ENCODE results near the gene VPS26A. TPM values are rescaled to one million over a fixed set of nuclear protein-coding genes. Genes with fewer than 3 reads are reported as not detected.
A peak's percentile ranks its signal among the peaks of the same experiment; 100 is the strongest.
"Not testable (repeated sequence)": the region's sequence is repeated elsewhere in the genome, so short reads cannot be mapped to it uniquely, and the experiment has no call there.

VPS26A gene
- total RNA-seq, 1 experiment from 2014 or later, result 37.4 TPM

DNA sequence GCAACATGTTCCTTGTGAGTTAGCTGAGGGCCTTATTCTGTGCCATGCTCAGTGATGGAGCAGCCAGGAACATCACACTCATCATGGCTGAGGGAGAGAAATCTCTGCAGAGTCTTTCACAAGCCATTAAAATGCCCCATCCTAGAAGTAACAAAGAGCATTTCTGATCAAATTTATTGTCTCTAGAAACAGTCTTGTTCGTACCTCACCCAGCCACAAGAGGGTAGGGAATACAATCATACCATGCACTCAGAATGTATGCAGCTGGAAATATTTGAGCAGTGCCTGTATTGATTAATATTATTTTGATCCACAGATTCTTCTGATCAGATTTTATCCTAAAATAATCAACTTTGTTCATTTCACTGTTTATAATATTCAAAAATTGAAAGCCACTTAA lies 17.3 kb downstream of the VPS26A start:
- no peaks in the 10 kb centered on the region for H3K4me1 Mint-ChIP-seq
- ChIA-PET POLR2A (no interaction called here), CTCF (no interaction called here)
- H3K9me3 Mint-ChIP-seq, result no peaks in the 10 kb centered on the region
- TF ChIP-seq ZNF263 (CRISPR knock-in tag; IDR thresholded peaks at IDR 0.05; ENCODE audit: low read depth) (no peak), NR1H2 (CRISPR knock-in tag; IDR thresholded peaks at IDR 0.05) (no peak), SMAD3 (CRISPR knock-in tag; IDR thresholded peaks at IDR 0.05; ENCODE audit: borderline replicate concordance) (no peak), ZNF232 (CRISPR knock-in tag; IDR thresholded peaks at IDR 0.05) (no peak), NFATC4 (CRISPR knock-in tag; IDR thresholded peaks at IDR 0.05) (no peak), HMGA2 (CRISPR knock-in tag; IDR thresholded peaks at IDR 0.05) (no peak), ZNF219 (CRISPR knock-in tag; IDR thresholded peaks at IDR 0.05; ENCODE audit: borderline replicate concordance) (no peak), ZNF138 (CRISPR knock-in tag; conservative IDR thresholded peaks at IDR 0.05) (no peak), PRRX2 (CRISPR knock-in tag; IDR thresholded peaks at IDR 0.05) (no peak), ELF4 (CRISPR knock-in tag; IDR thresholded peaks at IDR 0.05; ENCODE audit: low read depth) (no peak), ZNF396 (CRISPR knock-in tag; IDR thresholded peaks at IDR 0.05; ENCODE audit: borderline replicate concordance) (no peak), TCF7 (CRISPR knock-in tag; IDR thresholded peaks at IDR 0.05; ENCODE audit: low read depth) (no peak), KAT7 (CRISPR knock-in tag; IDR thresholded peaks at IDR 0.05; ENCODE audit: borderline replicate concordance) (no peak), MXD4 (CRISPR knock-in tag; IDR thresholded peaks at IDR 0.05; ENCODE audit: borderline replicate concordance) (no peak)
- TF ChIP-seq, protein P1, sequence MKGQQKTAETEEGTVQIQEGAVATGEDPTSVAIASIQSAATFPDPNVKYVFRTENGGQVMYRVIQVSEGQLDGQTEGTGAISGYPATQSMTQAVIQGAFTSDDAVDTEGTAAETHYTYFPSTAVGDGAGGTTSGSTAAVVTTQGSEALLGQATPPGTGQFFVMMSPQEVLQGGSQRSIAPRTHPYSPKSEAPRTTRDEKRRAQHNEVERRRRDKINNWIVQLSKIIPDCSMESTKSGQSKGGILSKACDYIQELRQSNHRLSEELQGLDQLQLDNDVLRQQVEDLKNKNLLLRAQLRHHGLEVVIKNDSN (CRISPR knock-in tag; IDR thresholded peaks at IDR 0.05), result no peak
- TF ChIP-seq, protein P2, sequence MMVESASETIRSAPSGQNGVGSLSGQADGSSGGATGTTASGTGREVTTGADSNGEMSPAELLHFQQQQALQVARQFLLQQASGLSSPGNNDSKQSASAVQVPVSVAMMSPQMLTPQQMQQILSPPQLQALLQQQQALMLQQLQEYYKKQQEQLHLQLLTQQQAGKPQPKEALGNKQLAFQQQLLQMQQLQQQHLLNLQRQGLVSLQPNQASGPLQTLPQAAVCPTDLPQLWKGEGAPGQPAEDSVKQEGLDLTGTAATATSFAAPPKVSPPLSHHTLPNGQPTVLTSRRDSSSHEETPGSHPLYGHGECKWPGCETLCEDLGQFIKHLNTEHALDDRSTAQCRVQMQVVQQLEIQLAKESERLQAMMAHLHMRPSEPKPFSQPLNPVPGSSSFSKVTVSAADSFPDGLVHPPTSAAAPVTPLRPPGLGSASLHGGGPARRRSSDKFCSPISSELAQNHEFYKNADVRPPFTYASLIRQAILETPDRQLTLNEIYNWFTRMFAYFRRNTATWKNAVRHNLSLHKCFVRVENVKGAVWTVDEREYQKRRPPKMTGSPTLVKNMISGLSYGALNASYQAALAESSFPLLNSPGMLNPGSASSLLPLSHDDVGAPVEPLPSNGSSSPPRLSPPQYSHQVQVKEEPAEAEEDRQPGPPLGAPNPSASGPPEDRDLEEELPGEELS (CRISPR knock-in tag; IDR thresholded peaks at IDR 0.05), result no peak
- TF ChIP-seq, protein P3, sequence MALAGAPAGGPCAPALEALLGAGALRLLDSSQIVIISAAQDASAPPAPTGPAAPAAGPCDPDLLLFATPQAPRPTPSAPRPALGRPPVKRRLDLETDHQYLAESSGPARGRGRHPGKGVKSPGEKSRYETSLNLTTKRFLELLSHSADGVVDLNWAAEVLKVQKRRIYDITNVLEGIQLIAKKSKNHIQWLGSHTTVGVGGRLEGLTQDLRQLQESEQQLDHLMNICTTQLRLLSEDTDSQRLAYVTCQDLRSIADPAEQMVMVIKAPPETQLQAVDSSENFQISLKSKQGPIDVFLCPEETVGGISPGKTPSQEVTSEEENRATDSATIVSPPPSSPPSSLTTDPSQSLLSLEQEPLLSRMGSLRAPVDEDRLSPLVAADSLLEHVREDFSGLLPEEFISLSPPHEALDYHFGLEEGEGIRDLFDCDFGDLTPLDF (CRISPR knock-in tag; IDR thresholded peaks at IDR 0.05), result no peak
- TF ChIP-seq, protein P4, sequence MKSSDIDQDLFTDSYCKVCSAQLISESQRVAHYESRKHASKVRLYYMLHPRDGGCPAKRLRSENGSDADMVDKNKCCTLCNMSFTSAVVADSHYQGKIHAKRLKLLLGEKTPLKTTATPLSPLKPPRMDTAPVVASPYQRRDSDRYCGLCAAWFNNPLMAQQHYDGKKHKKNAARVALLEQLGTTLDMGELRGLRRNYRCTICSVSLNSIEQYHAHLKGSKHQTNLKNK (CRISPR knock-in tag; IDR thresholded peaks at IDR 0.05), result no peak
- DNase-seq (ENCODE audit: low spot score) (no peak), ATAC-seq (no peak)
- H3K27me3 Mint-ChIP-seq (ENCODE audit: low read depth), result no peaks in the 10 kb centered on the region
- no peak overlapping the region; the same call in 1 of the 2 replicates for H3K27ac Mint-ChIP-seq
- H3K4me3 Mint-ChIP-seq, result no peak overlapping the region
- H3K36me3 Mint-ChIP-seq, result no peaks in the 10 kb centered on the region

DNA sequence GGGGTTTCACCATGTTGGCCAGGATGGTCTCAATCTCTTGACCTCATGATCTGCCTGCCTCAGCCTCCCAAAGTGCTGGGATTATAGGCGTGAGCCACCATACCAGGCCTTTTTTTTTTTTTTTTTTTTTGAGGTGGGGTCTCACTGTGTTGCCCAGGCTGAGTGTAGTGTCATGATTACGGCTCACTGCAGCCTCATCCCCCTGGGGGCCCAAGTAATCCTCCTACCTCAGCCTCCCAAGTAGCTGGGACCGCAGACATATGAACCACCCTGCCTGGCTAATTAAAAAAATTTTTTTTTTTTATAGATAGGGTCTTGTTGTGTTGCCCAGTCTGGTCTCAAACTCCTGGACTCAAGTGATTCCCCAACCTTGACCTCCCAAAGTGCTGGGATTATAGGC lies 18.1 kb downstream of the VPS26A start:
- ATAC-seq; H3K4me1 Mint-ChIP-seq; DNase-seq (ENCODE audit: low spot score); H3K4me3 Mint-ChIP-seq; H3K27me3 Mint-ChIP-seq (ENCODE audit: low read depth); CTCF ChIA-PET; H3K27ac Mint-ChIP-seq; H3K9me3 Mint-ChIP-seq; POLR2A ChIA-PET; H3K36me3 Mint-ChIP-seq: not testable (repeated sequence)
- TF ChIP-seq ZNF121 (CRISPR knock-in tag; IDR thresholded peaks at IDR 0.05), result peak; percentile 51; the same call in 1 of the 2 replicates

DNA sequence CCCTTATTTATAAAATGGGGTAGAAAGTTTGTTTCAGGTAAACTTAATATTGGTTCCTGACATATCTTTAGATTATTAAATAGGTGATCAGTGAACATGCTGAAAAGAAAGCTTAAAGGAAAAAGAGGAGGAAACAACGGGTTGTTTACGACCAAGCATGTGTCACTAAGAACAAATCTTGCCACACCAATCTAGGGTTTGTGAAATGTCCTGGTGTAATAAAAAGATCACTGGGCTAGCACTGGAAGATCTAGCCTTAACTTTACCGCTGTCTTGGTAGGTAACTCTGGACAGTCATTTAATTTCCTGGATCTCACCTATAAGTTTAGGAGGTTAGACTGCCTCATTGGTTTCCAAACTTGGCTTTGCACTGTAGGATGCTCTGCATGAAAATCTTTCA lies 19.0 kb downstream of the VPS26A start:
- H3K36me3 Mint-ChIP-seq, result no peaks in the 10 kb centered on the region
- TF ChIP-seq, protein P5, sequence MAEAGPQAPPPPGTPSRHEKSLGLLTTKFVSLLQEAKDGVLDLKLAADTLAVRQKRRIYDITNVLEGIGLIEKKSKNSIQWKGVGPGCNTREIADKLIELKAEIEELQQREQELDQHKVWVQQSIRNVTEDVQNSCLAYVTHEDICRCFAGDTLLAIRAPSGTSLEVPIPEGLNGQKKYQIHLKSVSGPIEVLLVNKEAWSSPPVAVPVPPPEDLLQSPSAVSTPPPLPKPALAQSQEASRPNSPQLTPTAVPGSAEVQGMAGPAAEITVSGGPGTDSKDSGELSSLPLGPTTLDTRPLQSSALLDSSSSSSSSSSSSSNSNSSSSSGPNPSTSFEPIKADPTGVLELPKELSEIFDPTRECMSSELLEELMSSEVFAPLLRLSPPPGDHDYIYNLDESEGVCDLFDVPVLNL (CRISPR knock-in tag; IDR thresholded peaks at IDR 0.05; ENCODE audit: borderline replicate concordance, low read depth), result no peak
- TF ChIP-seq, protein P6, sequence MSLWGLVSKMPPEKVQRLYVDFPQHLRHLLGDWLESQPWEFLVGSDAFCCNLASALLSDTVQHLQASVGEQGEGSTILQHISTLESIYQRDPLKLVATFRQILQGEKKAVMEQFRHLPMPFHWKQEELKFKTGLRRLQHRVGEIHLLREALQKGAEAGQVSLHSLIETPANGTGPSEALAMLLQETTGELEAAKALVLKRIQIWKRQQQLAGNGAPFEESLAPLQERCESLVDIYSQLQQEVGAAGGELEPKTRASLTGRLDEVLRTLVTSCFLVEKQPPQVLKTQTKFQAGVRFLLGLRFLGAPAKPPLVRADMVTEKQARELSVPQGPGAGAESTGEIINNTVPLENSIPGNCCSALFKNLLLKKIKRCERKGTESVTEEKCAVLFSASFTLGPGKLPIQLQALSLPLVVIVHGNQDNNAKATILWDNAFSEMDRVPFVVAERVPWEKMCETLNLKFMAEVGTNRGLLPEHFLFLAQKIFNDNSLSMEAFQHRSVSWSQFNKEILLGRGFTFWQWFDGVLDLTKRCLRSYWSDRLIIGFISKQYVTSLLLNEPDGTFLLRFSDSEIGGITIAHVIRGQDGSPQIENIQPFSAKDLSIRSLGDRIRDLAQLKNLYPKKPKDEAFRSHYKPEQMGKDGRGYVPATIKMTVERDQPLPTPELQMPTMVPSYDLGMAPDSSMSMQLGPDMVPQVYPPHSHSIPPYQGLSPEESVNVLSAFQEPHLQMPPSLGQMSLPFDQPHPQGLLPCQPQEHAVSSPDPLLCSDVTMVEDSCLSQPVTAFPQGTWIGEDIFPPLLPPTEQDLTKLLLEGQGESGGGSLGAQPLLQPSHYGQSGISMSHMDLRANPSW (CRISPR knock-in tag; conservative IDR thresholded peaks at IDR 0.05; ENCODE audit: low read depth), result no peak
- no peak for TF ChIP-seq ETV6 (CRISPR knock-in tag; IDR thresholded peaks at IDR 0.05)
- TF ChIP-seq, protein P7, sequence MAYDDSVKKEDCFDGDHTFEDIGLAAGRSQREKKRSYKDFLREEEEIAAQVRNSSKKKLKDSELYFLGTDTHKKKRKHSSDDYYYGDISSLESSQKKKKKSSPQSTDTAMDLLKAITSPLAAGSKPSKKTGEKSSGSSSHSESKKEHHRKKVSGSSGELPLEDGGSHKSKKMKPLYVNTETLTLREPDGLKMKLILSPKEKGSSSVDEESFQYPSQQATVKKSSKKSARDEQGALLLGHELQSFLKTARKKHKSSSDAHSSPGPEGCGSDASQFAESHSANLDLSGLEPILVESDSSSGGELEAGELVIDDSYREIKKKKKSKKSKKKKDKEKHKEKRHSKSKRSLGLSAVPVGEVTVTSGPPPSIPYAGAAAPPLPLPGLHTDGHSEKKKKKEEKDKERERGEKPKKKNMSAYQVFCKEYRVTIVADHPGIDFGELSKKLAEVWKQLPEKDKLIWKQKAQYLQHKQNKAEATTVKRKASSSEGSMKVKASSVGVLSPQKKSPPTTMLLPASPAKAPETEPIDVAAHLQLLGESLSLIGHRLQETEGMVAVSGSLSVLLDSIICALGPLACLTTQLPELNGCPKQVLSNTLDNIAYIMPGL (CRISPR knock-in tag; IDR thresholded peaks at IDR 0.05), result no peak
- no peak for TF ChIP-seq ZNF671 (CRISPR knock-in tag; IDR thresholded peaks at IDR 0.05)
- no peak for TF ChIP-seq FOXJ3 (CRISPR knock-in tag; IDR thresholded peaks at IDR 0.05; ENCODE audit: borderline replicate concordance)

More for the DNA sequence above, 19.0 kb downstream of the VPS26A start:
- POLR2A ChIA-PET, result interaction anchor here (0.6 kb wide), 1 partner anchor 14 kb away, joined by 4 read pairs; no protein-coding TSS in a partner anchor
- DNase-seq (ENCODE audit: low spot score), result no peak
- H3K4me3 Mint-ChIP-seq, result no peak overlapping the region
- H3K4me1 Mint-ChIP-seq, result no peaks in the 10 kb centered on the region
- H3K27me3 Mint-ChIP-seq (ENCODE audit: low read depth), result no peaks in the 10 kb centered on the region
- no peak for ATAC-seq
- CTCF ChIA-PET, result no interaction called here
- H3K9me3 Mint-ChIP-seq, result no peaks in the 10 kb centered on the region
- H3K27ac Mint-ChIP-seq, result no peak overlapping the region
